C4-2B (cell line): ENCODE data around the gene MAD2L2.

Experiments used
- H3K27ac ChIP-seq: fragments of 450-650 bp; 2 replicates; pipeline ENCODE4 v1.5.1; 2017
- ZFX ChIP-seq: fragments of 450-650 bp; IDR thresholded peaks from 2 replicates; pipeline ENCODE4 v1.6.1; 2017
- TF ChIP-seq, protein P1 (sequence below): fragments of 450-650 bp; conservative IDR thresholded peaks from 2 replicates; pipeline ENCODE4 v1.5.1; 2017; ENCODE audit warnings: mild to moderate bottlenecking

Gene MAD2L2

DNA sequence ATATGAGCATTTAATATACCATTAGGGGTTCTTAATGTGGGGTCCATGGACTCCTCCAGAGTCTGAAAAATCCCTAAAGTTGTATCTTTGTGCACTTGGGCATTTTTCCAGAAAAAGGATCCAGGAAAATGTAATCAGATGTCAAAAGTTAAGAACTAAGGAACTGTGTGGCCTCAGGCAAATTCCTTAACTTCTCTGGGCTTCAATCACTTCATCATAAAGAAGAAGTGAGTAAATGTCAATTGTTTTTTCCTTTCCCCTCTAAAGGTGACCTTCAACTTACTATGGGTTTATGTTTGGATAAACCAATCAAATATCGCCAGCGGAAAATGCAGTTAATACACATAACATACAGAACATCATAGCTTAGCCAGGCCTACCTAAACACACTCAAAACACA, 2.5 kb downstream of the MAD2L2 start:
- no peak overlapping the region for H3K27ac ChIP-seq
- TF ChIP-seq, protein P1, sequence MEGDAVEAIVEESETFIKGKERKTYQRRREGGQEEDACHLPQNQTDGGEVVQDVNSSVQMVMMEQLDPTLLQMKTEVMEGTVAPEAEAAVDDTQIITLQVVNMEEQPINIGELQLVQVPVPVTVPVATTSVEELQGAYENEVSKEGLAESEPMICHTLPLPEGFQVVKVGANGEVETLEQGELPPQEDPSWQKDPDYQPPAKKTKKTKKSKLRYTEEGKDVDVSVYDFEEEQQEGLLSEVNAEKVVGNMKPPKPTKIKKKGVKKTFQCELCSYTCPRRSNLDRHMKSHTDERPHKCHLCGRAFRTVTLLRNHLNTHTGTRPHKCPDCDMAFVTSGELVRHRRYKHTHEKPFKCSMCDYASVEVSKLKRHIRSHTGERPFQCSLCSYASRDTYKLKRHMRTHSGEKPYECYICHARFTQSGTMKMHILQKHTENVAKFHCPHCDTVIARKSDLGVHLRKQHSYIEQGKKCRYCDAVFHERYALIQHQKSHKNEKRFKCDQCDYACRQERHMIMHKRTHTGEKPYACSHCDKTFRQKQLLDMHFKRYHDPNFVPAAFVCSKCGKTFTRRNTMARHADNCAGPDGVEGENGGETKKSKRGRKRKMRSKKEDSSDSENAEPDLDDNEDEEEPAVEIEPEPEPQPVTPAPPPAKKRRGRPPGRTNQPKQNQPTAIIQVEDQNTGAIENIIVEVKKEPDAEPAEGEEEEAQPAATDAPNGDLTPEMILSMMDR = no peak
- TF ChIP-seq ZFX = no peak

DNA sequence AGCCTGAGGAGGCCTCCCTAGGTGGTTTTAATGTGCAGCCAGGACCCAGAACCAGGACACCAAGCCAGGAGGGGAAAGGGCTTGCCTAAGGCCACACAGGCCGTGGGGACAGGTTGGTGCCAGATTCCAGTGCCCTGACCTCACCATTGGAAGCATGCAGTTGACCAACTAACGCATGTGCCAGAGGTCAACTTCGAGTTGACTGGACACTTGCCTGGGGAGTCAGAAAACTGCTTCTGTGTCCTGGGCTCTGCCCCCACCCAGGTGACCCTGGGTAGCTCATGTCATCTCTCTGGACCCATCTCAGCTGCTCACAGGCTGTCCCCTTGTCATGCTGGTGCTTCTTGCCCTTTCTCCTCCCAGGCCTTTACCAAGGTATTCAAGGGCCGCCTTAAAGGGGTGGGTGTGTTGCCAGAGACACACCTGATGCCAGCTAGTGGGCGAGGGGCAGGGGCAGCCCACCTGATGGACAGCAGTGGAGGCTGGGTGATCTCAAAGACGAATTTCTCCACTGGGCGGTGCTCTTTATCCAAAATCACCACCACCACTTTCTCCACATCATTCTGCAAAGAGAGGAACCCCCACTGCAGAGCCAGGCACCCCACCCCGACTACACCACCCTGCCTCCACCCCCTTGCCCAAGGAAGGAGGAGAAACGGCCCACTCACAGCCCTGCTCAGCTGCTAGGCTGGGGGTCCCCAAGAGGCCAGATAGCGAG, 4.4 kb downstream of the MAD2L2 start:
- no peak for TF ChIP-seq ZFX
- TF ChIP-seq, protein P1 = no peak
- H3K27ac ChIP-seq = no peak overlapping the region

DNA sequence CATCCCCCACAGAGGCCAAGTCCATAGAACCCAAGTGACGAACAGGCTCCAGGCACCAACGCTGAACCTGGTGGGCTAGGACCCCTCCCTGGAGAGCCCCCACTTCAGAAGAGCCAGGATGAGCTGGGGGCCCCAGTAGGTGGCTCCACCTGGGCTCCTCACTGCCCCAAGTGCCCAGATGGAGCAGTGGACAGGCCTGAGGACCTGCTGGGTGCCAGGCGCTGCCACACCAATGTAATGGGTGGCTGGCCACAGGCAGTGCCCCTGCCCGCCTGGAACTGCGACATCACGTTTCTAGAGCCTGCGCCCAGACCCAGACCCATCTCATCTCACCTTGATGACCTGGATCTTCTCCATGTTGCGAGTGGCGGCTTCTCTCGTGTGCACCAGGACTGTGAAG, 5.6 kb downstream of the MAD2L2 start:
- TF ChIP-seq ZFX = no peak
- TF ChIP-seq, protein P1 = no peak
- H3K27ac ChIP-seq = no peak overlapping the region

DNA sequence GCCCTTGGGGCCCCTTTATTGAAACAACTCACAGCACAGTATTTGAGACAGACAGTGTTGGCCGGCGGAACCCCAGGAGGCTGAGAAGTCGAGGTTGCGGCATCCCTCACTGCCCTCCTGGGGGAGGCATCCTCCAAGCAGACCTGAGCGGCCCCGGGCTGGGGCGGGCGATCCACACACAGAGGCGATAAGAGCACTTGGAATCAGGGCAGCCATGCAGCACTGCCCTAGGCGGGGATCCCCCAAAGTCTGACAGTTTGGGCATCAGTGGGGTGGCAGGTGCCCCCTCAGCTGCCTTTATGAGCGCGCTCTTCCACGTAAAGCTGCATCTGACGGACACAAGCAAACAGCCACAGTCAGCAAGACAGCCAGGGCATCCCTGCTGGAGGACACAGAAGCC, 6.5 kb downstream of the MAD2L2 start:
- no peak overlapping the region for H3K27ac ChIP-seq
- TF ChIP-seq, protein P1 = no peak
- TF ChIP-seq ZFX = no peak

DNA sequence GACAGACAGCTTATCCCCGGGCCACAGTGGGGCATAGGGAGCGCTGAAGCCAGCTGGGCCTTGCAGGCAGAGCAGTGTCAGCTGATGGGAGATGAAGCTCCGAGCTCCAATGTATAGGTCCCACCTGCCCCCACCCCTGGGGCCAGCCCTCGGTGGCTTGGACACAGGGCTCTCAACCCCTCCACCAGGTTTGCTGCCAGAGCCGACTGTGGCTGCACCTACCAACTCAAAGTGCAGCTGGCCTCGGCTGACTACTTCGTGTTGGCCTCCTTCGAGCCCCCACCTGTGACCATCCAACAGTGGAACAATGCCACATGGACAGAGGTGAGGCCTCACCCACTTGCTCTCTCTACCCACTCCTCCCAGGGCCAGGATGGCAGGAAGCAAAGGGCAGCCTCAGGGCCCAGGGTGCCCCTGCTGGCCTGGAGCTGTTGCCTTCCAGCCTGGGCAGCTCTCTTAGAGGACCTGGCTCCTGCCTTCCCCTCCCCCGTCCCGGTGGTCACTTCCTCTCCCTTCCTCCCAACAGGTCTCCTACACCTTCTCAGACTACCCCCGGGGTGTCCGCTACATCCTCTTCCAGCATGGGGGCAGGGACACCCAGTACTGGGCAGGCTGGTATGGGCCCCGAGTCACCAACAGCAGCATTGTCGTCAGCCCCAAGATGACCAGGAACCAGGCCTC, 7.7 kb downstream of the MAD2L2 start:
- H3K27ac ChIP-seq = no peak overlapping the region
- TF ChIP-seq, protein P1 = no peak
- no peak for TF ChIP-seq ZFX

DNA sequence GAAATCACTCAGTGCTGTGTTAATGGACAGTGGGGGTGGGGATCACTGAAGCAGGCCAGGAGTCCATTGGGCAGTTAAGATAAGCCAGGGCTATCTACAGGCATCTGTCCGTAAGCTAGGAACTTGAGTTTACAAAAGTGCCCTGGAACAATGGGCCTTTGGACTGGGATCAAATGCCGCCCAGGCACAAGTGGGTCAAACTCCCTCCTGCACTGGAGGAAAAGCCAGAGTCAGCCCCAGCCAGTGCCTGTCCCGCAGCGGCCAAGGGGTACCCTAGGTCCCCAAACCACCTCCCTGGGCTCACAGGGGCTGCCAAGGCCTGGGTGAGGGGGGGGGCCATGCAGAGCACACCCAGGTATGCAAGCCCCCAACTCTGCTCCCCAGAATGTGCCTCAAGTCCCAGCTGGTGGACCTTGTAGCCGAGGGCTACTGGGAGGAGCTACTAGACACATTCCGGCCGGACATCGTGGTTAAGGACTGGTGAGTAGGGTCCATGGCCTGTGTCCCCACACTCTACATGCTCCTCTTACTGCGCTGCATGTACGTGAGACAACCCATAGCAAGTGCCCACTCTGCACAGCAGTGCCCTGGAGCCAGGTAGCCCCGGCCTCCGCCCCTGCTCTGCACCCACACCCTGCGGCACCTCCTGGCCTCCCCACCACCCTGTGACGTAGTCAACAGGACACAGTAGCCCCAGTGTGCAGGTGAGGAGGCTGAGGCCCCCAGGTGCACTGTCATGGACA, 9.2 kb downstream of the MAD2L2 start:
- H3K27ac ChIP-seq = no peak overlapping the region
- TF ChIP-seq ZFX = no peak
- TF ChIP-seq, protein P1 = no peak

DNA sequence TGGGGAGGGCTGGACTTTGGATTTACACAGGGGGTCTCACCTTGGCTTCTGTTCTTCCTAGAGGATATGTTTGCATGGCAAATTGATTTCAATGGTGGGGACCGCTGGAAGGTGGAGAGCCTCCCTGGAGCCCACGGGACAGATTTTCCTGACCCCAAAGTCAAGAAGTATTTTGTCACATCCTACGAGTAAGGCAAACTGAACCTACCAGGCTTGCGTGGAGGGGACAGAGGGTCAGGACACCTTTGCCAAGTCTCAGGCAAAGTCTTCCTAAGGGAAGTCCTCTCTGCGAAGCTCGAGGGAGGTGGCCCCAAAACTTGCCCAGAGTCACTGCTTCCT, 9.8 kb downstream of the MAD2L2 start:
- H3K27ac ChIP-seq = no peak overlapping the region
- no peak for TF ChIP-seq ZFX
- TF ChIP-seq, protein P1 = no peak
